HG02610 (cell line): ENCODE measurements around the gene OR2M7.
"Not testable (repeated sequence)": the region's sequence is repeated elsewhere in the genome, so short reads cannot be mapped to it uniquely, and the experiment has no call there.

Experiments used
- ATAC-seq: cut with Tn5 transposase; IDR thresholded peaks from one replicate; pipeline ENCODE4 v1.9.1; 2021; ENCODE audit warnings: mild to moderate bottlenecking, moderate library complexity; ENCODE audit not compliant: unreplicated experiment

OR2M7 gene, protein sequence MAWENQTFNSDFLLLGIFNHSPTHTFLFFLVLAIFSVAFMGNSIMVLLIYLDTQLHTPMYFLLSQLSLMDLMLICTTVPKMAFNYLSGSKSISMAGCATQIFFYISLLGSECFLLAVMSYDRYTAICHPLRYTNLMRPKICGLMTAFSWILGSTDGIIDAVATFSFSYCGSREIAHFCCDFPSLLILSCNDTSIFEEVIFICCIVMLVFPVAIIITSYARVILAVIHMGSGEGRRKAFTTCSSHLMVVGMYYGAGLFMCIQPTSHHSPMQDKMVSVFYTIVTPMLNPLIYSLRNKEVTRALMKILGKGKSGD

DNA sequence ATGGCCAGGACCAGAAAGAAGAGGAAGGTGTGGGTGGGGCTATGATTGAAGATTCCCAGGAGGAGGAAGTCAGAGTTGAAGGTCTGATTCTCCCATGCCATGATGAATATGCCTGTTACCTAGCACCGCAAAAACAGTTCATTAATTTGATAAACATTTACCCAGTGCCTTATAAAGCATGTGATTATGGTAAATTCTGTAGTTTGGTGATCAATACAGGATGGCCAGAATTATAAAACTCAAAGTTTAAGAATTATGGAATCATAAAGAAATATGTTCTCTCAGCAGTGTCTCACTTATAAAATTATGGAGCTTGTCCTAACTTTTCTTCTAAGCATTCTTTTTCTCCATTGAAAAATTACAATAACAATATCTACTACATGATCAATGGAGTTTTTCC, at the start of gene OR2M7:
OR2M7 (minus strand) TSS at position 101 of the 400 bp plus-strand sequence; CDS start at position 101, 0 bp downstream.
- ATAC-seq: no peak

DNA sequence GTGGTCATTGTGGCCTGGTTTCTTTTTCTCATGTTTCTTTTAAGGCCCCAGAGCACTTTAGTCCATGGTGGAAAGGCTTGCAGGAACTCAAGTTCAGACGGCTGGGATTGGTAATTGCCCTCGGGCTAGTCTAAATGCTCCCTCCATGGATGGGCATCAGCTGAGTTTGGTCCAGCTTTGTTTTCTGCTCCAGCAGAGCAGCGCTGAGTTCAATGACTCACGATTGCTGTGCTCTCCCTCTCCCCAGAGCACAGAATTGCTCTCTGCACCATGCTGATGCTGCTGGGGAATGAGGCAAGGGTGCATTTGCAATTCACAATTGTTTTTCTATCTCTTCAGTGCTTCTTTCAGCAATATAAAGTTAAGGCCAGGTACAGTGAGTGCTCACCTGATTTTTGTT, 49.4 kb upstream of the OR2M7 start:
- ATAC-seq: no peak

DNA sequence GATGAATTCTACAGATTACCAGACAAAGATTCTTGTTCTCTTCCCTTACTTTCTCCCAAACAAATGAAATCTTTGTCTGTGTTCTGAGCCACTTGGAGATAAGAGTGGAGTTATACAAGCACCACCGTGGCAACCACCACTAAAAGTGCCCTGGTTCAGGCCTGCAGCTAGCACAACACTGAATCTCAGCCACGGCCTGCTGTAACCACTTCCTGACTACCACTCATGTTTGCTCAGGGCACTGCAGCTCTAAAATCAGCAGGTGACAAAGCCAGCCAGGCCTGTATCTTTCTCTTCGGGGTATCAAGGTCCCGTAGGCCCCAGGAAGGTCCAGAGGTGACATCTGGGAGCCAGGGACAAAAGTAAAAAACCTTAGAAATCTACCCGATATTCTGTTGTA, 48.0 kb upstream of the OR2M7 start:
- no peak for ATAC-seq

DNA sequence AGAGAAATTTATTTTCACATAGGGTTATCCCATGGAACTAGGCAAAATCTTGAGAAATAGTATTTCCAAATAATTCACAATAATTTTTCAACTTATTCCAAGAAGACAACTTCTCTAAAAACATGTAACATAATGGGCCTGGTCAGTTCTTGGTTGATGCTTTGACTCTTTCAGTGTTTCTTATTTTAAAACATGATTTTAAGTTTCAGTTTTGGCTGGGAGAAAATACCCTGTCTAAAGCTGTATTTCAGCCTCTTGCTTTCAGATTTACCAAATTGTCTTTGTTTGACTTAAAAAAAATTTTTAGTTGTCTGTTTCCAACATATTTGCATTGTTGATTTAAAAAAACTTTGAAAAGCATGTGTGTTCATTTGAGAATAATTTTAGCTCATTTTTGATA, 42.2 kb upstream of the OR2M7 start:
- ATAC-seq: no peak

DNA sequence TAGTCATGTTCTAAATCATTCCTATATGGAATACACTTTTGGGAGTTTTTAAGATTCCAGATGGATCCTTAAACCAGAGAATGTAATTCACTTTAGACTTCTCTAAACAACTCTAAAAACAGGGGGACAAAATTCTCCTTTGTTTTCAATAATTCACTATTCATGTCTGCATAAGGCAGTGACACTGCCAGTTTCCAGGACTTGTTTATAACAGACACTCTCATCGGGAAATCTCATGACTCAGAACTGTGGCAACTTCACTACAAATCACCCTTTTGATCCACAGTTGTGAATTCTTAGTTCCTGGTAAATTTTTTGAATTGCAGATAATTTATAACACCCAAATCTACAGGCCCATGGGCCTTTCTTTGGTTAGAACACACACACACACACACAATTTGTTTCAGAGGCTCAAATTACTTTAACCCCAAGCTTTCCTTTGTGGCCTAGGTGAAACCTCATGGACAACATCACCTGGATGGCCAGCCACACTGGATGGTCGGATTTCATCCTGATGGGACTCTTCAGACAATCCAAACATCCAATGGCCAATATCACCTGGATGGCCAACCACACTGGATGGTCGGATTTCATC, 36.9 kb upstream of the OR2M7 start, which contains the start of gene OR2T4:
OR2T4 (plus strand) TSS at position 545 of the 595 bp plus-strand sequence; CDS start at position 545, 0 bp downstream.
- no peak for ATAC-seq

DNA sequence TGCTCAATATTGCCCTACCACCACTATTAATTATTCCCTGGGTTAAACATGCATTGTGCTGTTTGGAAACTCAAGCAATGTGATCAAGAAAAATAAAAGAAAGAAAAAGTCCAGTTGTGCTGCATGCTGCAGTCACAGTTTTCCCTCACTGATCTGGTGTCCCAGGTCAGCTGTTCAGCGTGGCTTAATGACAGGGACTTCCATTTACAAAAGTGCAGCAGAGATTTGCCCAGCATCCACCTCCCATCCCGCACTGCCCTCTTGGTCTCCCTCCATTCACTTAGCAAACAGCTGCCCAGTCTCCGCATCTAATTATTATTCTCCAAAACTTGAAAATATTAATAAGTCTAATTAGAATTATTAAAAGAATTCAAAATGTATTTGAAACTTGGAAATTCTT, 35.0 kb upstream of the OR2M7 start:
- no peak for ATAC-seq

DNA sequence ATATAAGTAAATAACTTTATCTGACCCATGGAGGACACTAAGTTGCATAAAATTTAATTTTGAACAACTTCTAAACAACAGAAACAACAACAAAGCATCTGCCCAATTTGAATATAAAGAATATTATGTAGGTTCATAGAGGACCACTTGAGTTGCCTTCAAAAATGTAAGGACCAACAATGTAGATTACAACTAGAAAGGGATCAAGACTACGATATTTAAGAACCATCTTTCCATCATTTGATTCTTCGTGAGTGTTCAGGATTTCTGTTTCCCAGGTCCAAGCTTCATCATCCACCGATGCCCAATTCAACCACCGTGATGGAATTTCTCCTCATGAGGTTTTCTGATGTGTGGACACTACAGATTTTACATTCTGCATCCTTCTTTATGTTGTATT, 24.1 kb upstream of the OR2M7 start, which contains the start of gene OR14C36:
OR14C36 (plus strand) TSS at position 301 of the 400 bp plus-strand sequence; CDS start at position 301, 0 bp downstream.
- ATAC-seq: no peak

DNA sequence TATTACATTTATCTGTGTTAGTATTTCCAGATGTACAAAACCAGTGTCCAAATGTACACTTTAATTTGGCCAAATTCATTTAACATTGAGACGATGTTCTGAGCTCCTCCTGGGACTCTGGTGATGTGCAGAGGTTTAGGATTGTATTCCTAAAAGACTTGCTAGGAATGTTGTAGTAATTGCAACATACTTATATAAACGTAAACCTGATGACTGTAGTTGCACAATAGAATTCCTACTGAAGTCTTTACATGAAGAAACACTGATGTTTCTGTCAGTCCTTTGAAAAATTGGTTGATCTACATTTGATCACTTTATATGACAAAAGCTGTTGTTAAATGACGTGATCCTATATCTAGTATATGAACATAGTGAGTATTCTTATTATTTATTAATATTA, 19.1 kb upstream of the OR2M7 start:
- no peak for ATAC-seq

DNA sequence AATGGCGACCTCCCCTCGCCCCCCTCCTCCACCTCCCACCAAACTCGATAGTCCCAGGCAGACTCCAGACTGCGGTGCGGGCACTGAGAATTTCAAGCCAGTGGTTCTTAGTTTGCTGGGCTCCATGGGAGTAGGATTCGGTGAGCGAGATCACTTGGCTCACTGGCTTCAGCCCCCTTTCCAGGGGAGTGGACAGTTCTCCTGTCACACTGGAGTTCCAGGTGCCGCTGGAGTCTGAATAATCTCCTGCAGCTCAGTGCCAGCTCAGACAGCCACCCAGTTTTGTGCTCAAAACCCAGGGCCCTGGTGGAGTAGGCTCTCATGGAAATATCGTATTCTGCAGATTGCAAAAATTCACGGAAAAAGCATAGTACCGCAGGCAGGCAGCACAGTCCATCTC, 7.6 kb downstream of the OR2M7 start:
- ATAC-seq: no peak

DNA sequence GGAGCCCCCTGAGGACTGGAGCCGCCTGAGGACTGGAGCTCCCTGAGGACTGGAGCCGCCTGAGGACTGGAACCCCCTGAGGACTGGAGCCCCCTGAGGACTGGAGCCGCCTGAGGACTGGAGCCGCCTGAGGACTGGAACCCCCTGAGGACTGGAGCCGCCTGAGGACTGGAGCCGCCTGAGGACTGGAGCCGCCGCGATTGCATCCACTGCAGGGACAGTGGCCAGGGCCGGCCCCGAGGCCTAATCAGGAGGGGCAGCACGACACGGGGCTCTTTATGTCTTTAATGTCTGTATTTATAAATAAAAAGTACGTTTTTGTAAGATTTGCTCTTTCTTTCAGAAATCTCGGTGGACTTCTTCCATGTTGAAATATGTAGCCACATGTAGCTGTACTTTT, 17.6 kb downstream of the OR2M7 start:
- not testable (repeated sequence) for ATAC-seq

DNA sequence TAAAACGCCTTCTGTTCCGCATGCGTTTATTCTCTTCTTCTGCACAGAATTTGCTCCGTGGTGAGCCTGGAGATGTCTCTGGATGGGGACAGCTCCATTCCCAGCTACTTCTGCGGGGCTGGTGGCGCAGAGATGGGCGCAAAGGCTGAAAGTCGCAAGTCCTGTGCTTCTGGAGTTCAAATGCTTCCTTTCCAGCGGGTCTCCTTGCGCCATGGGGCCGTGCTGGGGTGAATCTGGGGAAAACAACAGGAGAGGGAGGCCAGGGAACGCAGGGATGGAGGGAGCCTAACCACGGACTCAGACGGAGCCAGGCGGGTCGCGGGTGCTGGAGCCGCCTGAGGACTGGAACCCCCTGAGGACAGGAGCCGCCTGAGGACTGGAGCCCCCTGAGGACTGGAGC, 18.3 kb downstream of the OR2M7 start:
- no peak for ATAC-seq

DNA sequence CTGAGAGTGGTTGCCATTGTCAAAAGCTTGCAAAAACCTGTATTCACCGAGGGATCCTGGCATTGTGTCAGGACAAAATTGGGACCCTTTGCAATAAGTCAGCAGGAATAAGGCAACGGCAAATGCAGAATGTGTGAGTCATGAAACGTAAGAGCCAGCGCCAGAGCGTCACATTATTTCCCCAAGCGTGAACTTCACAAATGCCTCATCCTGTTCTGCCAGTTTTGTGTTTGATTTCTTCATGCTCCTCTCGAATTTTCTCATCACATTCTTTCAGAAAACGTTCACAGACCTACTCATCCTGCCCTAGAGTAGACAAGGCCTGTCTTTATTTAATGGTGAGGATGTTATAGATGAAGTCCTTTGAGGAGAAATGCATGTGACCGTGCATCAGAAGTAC, 18.7 kb downstream of the OR2M7 start:
- ATAC-seq: not testable (repeated sequence)

DNA sequence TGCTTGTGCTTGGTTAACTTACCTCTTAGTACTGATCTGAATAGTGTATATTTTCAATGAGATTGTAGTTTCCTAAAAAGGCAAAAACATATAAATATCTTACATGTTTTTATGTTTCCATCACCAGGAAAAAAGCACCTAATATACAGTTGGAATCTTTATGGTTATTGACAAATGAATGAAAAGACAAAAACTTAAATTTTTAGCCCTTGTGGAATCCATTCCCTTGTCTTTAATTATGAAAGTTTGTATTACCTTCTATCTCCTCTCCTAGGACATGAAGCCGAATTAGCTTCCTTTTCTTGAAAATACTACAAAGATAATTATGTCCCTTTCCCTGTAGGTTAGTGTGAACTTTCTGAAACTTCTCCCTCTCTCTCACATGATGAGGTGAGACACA, 21.0 kb downstream of the OR2M7 start, which contains the start of gene OR2T12:
OR2T12 (minus strand) TSS at position 101 of the 400 bp plus-strand sequence. CDS start 7,846 bp downstream, outside the sequence.
- no peak for ATAC-seq

DNA sequence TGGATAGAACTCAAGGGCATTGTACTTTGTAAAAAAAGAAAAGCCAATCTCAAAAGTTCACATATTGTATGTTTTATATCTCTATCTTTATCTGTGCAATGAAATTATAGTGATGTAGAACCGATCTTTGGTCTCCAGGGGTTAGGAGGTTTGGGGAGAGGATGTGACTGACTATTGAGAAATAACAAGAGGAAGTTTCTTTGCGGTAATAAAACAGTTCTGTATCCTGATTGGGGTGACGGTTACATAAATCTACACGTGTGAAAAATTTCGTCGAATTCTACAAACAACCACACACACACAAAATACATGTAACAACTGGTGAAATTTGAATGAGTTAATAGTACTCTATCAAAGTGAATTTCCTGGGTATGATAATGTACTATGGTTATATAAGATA, 36.0 kb downstream of the OR2M7 start:
- no peak for ATAC-seq

DNA sequence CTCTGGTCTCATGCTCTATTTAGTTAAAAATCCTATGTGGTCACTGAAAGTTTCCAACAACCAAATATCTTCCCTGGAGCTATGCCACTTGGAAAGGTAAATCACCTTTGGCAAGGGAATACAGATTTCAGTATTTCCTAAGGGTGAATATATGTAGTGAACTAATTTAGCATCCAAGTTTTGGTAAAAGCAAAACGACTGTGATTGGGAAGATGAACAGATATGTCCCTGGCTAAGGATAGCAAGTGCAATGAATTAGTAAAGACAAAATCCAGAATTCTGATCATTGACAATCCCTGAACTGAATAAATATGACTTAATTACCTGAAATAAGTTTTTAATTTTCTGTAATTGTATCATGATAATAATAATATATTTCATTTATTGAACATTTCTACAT, 46.5 kb downstream of the OR2M7 start, which contains the start of gene OR2T33:
OR2T33 (minus strand) TSS at position 101 of the 400 bp plus-strand sequence. CDS start 4,162 bp downstream, outside the sequence.
- no peak for ATAC-seq
